Ascending aorta (tissue), 2 donors: ENCODE data around the gene KCTD19. TPM values are rescaled to one million over a fixed set of nuclear protein-coding genes. Genes with fewer than 3 reads are reported as not detected.

Source experiments
- DNase-seq, 2 donors: peaks; one replicate each; pipeline ENCODE4 v3.0.0-alpha.2; 2019; ENCODE audit warnings: low spot score in 2 of 2
- H3K27ac ChIP-seq, 2 donors: fragments of 200-600 bp; sonication (generic); one replicate each; pipeline ENCODE4 v1.5.1; 2016 to 2017; ENCODE audit warnings: mild to moderate bottlenecking in 1 of 2
- H3K27me3 ChIP-seq: fragments of 200-600 bp; sonication (generic); one replicate; pipeline ENCODE4 v1.5.1; 2017
- H3K36me3 ChIP-seq, 2 donors: fragments of 200-600 bp; sonication (generic); one replicate each; pipeline ENCODE4 v1.5.1; 2016
- H3K4me1 ChIP-seq, 2 donors: fragments of 200-600 bp; sonication (generic); one replicate each; pipeline ENCODE4 v1.5.1; 2016 to 2017; ENCODE audit warnings: mild to moderate bottlenecking in 1 of 2
- H3K4me3 ChIP-seq, 2 donors: fragments of 200-600 bp; sonication (generic); one replicate each; pipeline ENCODE4 v1.5.1; 2016 to 2017; ENCODE audit warnings: mild to moderate bottlenecking in 1 of 2
- H3K9me3 ChIP-seq, 2 donors: fragments of 200-600 bp; sonication (generic); one replicate each; pipeline ENCODE4 v1.5.1; 2016
- CTCF ChIP-seq, 3 experiments: fragments of 200-600 bp in 2 of 3; fragments of 450-650 bp in 1 of 3; sonication (generic) in 2 of 3; IDR thresholded peaks; one replicate each; pipeline ENCODE4 v1.5.1; 2016 to 2019; ENCODE audit warnings: antibody characterized with exemption in 3 of 3, mild to moderate bottlenecking in 1 of 3, moderate library complexity in 1 of 3
- intact Hi-C: fragments of 100-400 bp; cut with DNase I; formaldehyde crosslinking; loops from one replicate; pipeline ENCODE4 v1.15.1; 2023
- total RNA-seq: library from RNA; depleted of rRNA; stranded (reverse); fragments of >200 nt; gene quantifications from one replicate; pipeline ENCODE4 v1.1.0, GENCODE V29; 2016

The KCTD19 gene
- total RNA-seq, 1 donor from 2014 or later, result not detected

GRCh38 chr16:67277999-67278772 is 48.4 kb downstream of the KCTD19 start:
- TF ChIP-seq CTCF (IDR thresholded peaks at IDR 0.05), result no peak
- Histone ChIP-seq H3K9me3 (no peaks in the 10 kb centered on the region), H3K27me3 (no peaks in the 10 kb centered on the region), H3K36me3 (no peaks in the 10 kb centered on the region), H3K4me1 (peaks cover 3 to 15% of the 10 kb centered on the region in 2 donors), H3K4me3 (peak overlapping the region; percentile 54 to 67), H3K27ac (peak overlapping the region; percentile 79 to 82)
- intact Hi-C loops, result loop anchor here (2.0 kb wide), 1 partner anchor 187 kb away; no protein-coding TSS in a partner anchor
- DNase-seq, result peak in 1 of 2 donors; percentile 74

- intact Hi-C loops, result no loop called here
Measured at GRCh38 chr16:67277294-67277998, 49.1 kb downstream of the KCTD19 start.

GRCh38 chr16:67275321-67275720 is 51.2 kb downstream of the KCTD19 start:
- intact Hi-C loops, result no loop called here

More at GRCh38 chr16:67277294-67277998, 49.1 kb downstream of the KCTD19 start:
- Histone ChIP-seq H3K4me1 (peaks cover 3 to 15% of the 10 kb centered on the region in 2 donors), H3K9me3 (no peaks in the 10 kb centered on the region), H3K27me3 (no peaks in the 10 kb centered on the region), H3K36me3 (no peaks in the 10 kb centered on the region), H3K27ac (peak overlapping the region; percentile 79 to 82), H3K4me3 (no peak overlapping the region)
- no peak for TF ChIP-seq CTCF (IDR thresholded peaks at IDR 0.05)
- DNase-seq, result peak; percentile 55 to 91

GRCh38 chr16:67271446-67271845 is 55.1 kb downstream of the KCTD19 start:
- no peak for DNase-seq

More at GRCh38 chr16:67275321-67275720, 51.2 kb downstream of the KCTD19 start:
- Histone ChIP-seq H3K4me3 (no peak overlapping the region), H3K9me3 (no peaks in the 10 kb centered on the region), H3K36me3 (no peaks in the 10 kb centered on the region), H3K27me3 (no peaks in the 10 kb centered on the region), H3K4me1 (peaks cover 3 to 15% of the 10 kb centered on the region in 2 donors), H3K27ac (no peak overlapping the region)
- no peak for TF ChIP-seq CTCF (IDR thresholded peaks at IDR 0.05)
- DNase-seq, result no peak

GRCh38 chr16:67270931-67271338 is 55.6 kb downstream of the KCTD19 start:
- H3K4me3 ChIP-seq, result no peak overlapping the region
- H3K27ac ChIP-seq, result no peak overlapping the region
- no peaks in the 10 kb centered on the region for H3K36me3 ChIP-seq
- H3K9me3 ChIP-seq, result no peaks in the 10 kb centered on the region
- no peak for DNase-seq
- no peaks in the 10 kb centered on the region for H3K27me3 ChIP-seq
- no peak for TF ChIP-seq CTCF (IDR thresholded peaks at IDR 0.05)
- H3K4me1 ChIP-seq, result no peaks in the 10 kb centered on the region
- intact Hi-C loops, result no loop called here

More at GRCh38 chr16:67271446-67271845, 55.1 kb downstream of the KCTD19 start:
- no peak for TF ChIP-seq CTCF (IDR thresholded peaks at IDR 0.05)
- H3K27ac ChIP-seq, result no peak overlapping the region
- H3K27me3 ChIP-seq, result no peaks in the 10 kb centered on the region
- no peak overlapping the region for H3K4me3 ChIP-seq
- no peaks in the 10 kb centered on the region for H3K36me3 ChIP-seq
- H3K9me3 ChIP-seq, result no peaks in the 10 kb centered on the region
- no peaks in the 10 kb centered on the region for H3K4me1 ChIP-seq
- intact Hi-C loops, result no loop called here
